ENCODE results near the gene SLC5A9.
A peak's percentile ranks its signal among the peaks of the same experiment; 100 is the strongest.

SLC5A9 gene

DNA sequence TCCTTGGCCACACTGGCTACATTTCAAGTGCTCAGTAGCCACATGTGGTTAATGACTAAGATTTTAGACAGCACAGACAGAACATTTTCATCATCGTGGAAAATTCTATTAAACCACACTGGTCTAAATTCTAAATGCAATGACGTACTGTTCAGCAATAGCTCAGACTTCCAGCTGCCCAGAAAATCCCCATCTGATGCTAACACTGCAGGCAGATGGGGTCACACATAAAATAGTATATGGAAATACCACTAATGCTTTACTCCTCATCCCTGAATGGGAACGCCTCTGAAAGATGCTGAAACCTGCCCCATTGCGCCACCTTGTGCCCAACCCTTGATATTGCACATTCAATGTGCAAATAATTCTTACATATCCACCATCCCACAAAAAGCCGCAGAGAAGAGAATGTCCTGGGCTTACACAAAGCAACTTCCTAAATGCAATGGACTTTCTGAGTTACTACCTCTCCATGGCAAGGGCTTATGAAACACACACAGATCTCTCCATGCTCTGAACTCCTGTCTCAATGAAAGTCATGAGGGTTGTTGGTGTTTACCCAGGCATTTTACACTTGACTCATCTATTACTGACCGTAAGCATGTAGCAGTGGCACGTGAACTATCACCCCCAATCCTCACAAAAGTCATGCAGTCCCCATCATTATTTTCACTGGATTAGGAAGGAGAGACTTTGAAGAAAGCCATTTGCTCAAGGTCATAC lies 20.3 kb upstream of the SLC5A9 start:
- no peak overlapping the region for H3K4me3 ChIP-seq (ENCODE audit: control insufficient read depth, low read depth, low read length)
- TF ChIP-seq CTCF (IDR thresholded peaks at IDR 0.05; ENCODE audit: control insufficient read depth, insufficient read depth, low read depth, low read length, missing control alignments), result peak; percentile 81
- DNase-seq (ENCODE audit: low read depth), result peak; percentile 76

GRCh38 chr1:48203287-48203900 lies 19.1 kb upstream of the SLC5A9 start:
- no peak for DNase-seq (ENCODE audit: low read depth)
- H3K4me3 ChIP-seq (ENCODE audit: control insufficient read depth, low read depth, low read length), result no peak overlapping the region
- TF ChIP-seq CTCF (IDR thresholded peaks at IDR 0.05; ENCODE audit: control insufficient read depth, insufficient read depth, low read depth, low read length, missing control alignments), result peak; percentile 47

GRCh38 chr1:48205522-48205921 lies 17.0 kb upstream of the SLC5A9 start:
- no peak for DNase-seq (ENCODE audit: low read depth)
- H3K4me3 ChIP-seq (ENCODE audit: control insufficient read depth, low read depth, low read length), result no peak overlapping the region
- TF ChIP-seq CTCF (IDR thresholded peaks at IDR 0.05; ENCODE audit: control insufficient read depth, insufficient read depth, low read depth, low read length, missing control alignments), result no peak

GRCh38 chr1:48206371-48206770 lies 16.1 kb upstream of the SLC5A9 start:
- H3K4me3 ChIP-seq (ENCODE audit: control insufficient read depth, low read depth, low read length), result no peak overlapping the region
- no peak for DNase-seq (ENCODE audit: low read depth)
- no peak for TF ChIP-seq CTCF (IDR thresholded peaks at IDR 0.05; ENCODE audit: control insufficient read depth, insufficient read depth, low read depth, low read length, missing control alignments)

- H3K4me3 ChIP-seq (ENCODE audit: control insufficient read depth, low read depth, low read length), result no peak overlapping the region
- TF ChIP-seq CTCF (IDR thresholded peaks at IDR 0.05; ENCODE audit: control insufficient read depth, insufficient read depth, low read depth, low read length, missing control alignments), result no peak
- DNase-seq (ENCODE audit: low read depth), result no peak
Measured at GRCh38 chr1:48207131-48207530, 15.4 kb upstream of the SLC5A9 start.

- TF ChIP-seq CTCF (IDR thresholded peaks at IDR 0.05; ENCODE audit: control insufficient read depth, insufficient read depth, low read depth, low read length, missing control alignments), result no peak
- no peak overlapping the region for H3K4me3 ChIP-seq (ENCODE audit: control insufficient read depth, low read depth, low read length)
- no peak for DNase-seq (ENCODE audit: low read depth)
Measured at GRCh38 chr1:48207536-48208075, 14.9 kb upstream of the SLC5A9 start.

All from AG09309 (cell line).